ENCODE data around the gene DSCAM.

Gene DSCAM

GRCh38 chr21:40685141-40685540 is 161.8 kb downstream of the DSCAM start:
- Histone ChIP-seq H3K4me3 (ENCODE audit: low read length) (no peak overlapping the region), H3K4me1 (ENCODE audit: control insufficient read depth, low read depth, low read length) (peaks cover 6% of the 10 kb centered on the region), H2BK15ac (replicated peaks; ENCODE audit: low read depth) (no peak overlapping the region), H3K27me3 (ENCODE audit: insufficient read depth, low read length, poor library complexity) (no peaks in the 10 kb centered on the region), H3K23ac (ENCODE audit: low read length) (no peak overlapping the region), H2BK120ac (ENCODE audit: low read depth, low read length) (no peak overlapping the region), H3K4me2 (ENCODE audit: low read length) (no peak overlapping the region), H4K8ac (ENCODE audit: low read depth, low read length) (no peak overlapping the region), H2AK5ac (ENCODE audit: low read length) (no peak overlapping the region), H3K79me2 (ENCODE audit: control insufficient read depth, insufficient read depth, low read length) (no peaks in the 10 kb centered on the region), H2BK5ac (ENCODE audit: low read length) (no peak overlapping the region), H3K9ac (ENCODE audit: low read length) (no peak overlapping the region), H3K4ac (ENCODE audit: low read depth, low read length) (no peak overlapping the region), H4K5ac (ENCODE audit: low read length) (no peak overlapping the region), H3K18ac (ENCODE audit: low read length) (no peak overlapping the region), H3K27ac (ENCODE audit: low read depth, low read length) (no peak overlapping the region), H3K56ac (ENCODE audit: low read length) (no peak overlapping the region), H3K79me1 (ENCODE audit: low read length) (no peaks in the 10 kb centered on the region), H3K36me3 (ENCODE audit: control insufficient read depth, insufficient read depth, low read length) (no peaks in the 10 kb centered on the region)
- WGBS (ENCODE audit: extremely low coverage, insufficient coverage, low lambda C conversion rate), result no CpG with 5 or more reads among the region's 3 CpGs
- DNase-seq, result peak; percentile 13

GRCh38 chr21:40684726-40685125 is 162.2 kb downstream of the DSCAM start:
- no peak overlapping the region for H4K8ac ChIP-seq (ENCODE audit: low read depth, low read length)
- H2AK5ac ChIP-seq (ENCODE audit: low read length), result no peak overlapping the region
- H4K5ac ChIP-seq (ENCODE audit: low read length), result no peak overlapping the region
- no peak overlapping the region for H3K4me3 ChIP-seq (ENCODE audit: low read length)
- no peaks in the 10 kb centered on the region for H3K79me2 ChIP-seq (ENCODE audit: control insufficient read depth, insufficient read depth, low read length)
- H2BK15ac ChIP-seq (replicated peaks; ENCODE audit: low read depth), result no peak overlapping the region
- no CpG with 5 or more reads among the region's 2 CpGs for WGBS (ENCODE audit: extremely low coverage, insufficient coverage, low lambda C conversion rate)
- H3K27me3 ChIP-seq (ENCODE audit: insufficient read depth, low read length, poor library complexity), result no peaks in the 10 kb centered on the region
- H3K4me2 ChIP-seq (ENCODE audit: low read length), result no peak overlapping the region
- no peak overlapping the region for H3K56ac ChIP-seq (ENCODE audit: low read length)
- DNase-seq, result no peak
- H3K9ac ChIP-seq (ENCODE audit: low read length), result no peak overlapping the region
- no peak overlapping the region for H3K18ac ChIP-seq (ENCODE audit: low read length)
- no peak overlapping the region for H3K27ac ChIP-seq (ENCODE audit: low read depth, low read length)
- peaks cover 6% of the 10 kb centered on the region for H3K4me1 ChIP-seq (ENCODE audit: control insufficient read depth, low read depth, low read length)
- H3K4ac ChIP-seq (ENCODE audit: low read depth, low read length), result no peak overlapping the region
- H3K36me3 ChIP-seq (ENCODE audit: control insufficient read depth, insufficient read depth, low read length), result no peaks in the 10 kb centered on the region
- H2BK5ac ChIP-seq (ENCODE audit: low read length), result no peak overlapping the region
- H3K79me1 ChIP-seq (ENCODE audit: low read length), result no peaks in the 10 kb centered on the region
- no peak overlapping the region for H2BK120ac ChIP-seq (ENCODE audit: low read depth, low read length)
- H3K23ac ChIP-seq (ENCODE audit: low read length), result no peak overlapping the region

- Histone ChIP-seq H3K79me1 (ENCODE audit: low read length) (no peaks in the 10 kb centered on the region), H4K5ac (ENCODE audit: low read length) (no peak overlapping the region), H3K4ac (ENCODE audit: low read depth, low read length) (no peak overlapping the region), H2BK5ac (ENCODE audit: low read length) (no peak overlapping the region), H2AK5ac (ENCODE audit: low read length) (no peak overlapping the region), H3K56ac (ENCODE audit: low read length) (no peak overlapping the region), H3K27ac (ENCODE audit: low read depth, low read length) (no peak overlapping the region), H3K4me1 (ENCODE audit: control insufficient read depth, low read depth, low read length) (peaks cover 1% of the 10 kb centered on the region), H4K8ac (ENCODE audit: low read depth, low read length) (no peak overlapping the region), H3K36me3 (ENCODE audit: control insufficient read depth, insufficient read depth, low read length) (no peaks in the 10 kb centered on the region), H2BK120ac (ENCODE audit: low read depth, low read length) (no peak overlapping the region), H3K18ac (ENCODE audit: low read length) (no peak overlapping the region), H3K79me2 (ENCODE audit: control insufficient read depth, insufficient read depth, low read length) (no peaks in the 10 kb centered on the region), H3K23ac (ENCODE audit: low read length) (no peak overlapping the region), H3K4me3 (ENCODE audit: low read length) (no peak overlapping the region), H2BK15ac (replicated peaks; ENCODE audit: low read depth) (no peak overlapping the region), H3K9ac (ENCODE audit: low read length) (no peak overlapping the region), H3K27me3 (ENCODE audit: insufficient read depth, low read length, poor library complexity) (no peaks in the 10 kb centered on the region), H3K4me2 (ENCODE audit: low read length) (no peak overlapping the region)
- DNase-seq, result no peak
- no CpG with 5 or more reads among the region's 5 CpGs for WGBS (ENCODE audit: extremely low coverage, insufficient coverage, low lambda C conversion rate)
Measured at GRCh38 chr21:40683349-40683748, 163.6 kb downstream of the DSCAM start.

GRCh38 chr21:40681164-40681859 is 165.6 kb downstream of the DSCAM start:
- Histone ChIP-seq H4K5ac (ENCODE audit: low read length) (no peak overlapping the region), H3K4ac (ENCODE audit: low read depth, low read length) (no peak overlapping the region), H3K4me2 (ENCODE audit: low read length) (no peak overlapping the region), H3K79me1 (ENCODE audit: low read length) (no peaks in the 10 kb centered on the region), H4K8ac (ENCODE audit: low read depth, low read length) (no peak overlapping the region), H3K56ac (ENCODE audit: low read length) (no peak overlapping the region), H2BK15ac (replicated peaks; ENCODE audit: low read depth) (no peak overlapping the region), H2BK120ac (ENCODE audit: low read depth, low read length) (no peak overlapping the region), H3K4me1 (ENCODE audit: control insufficient read depth, low read depth, low read length) (no peaks in the 10 kb centered on the region), H2AK5ac (ENCODE audit: low read length) (no peak overlapping the region), H3K36me3 (ENCODE audit: control insufficient read depth, insufficient read depth, low read length) (no peaks in the 10 kb centered on the region), H3K23ac (ENCODE audit: low read length) (no peak overlapping the region), H3K9ac (ENCODE audit: low read length) (no peak overlapping the region), H3K79me2 (ENCODE audit: control insufficient read depth, insufficient read depth, low read length) (no peaks in the 10 kb centered on the region), H2BK5ac (ENCODE audit: low read length) (no peak overlapping the region), H3K4me3 (ENCODE audit: low read length) (no peak overlapping the region), H3K27me3 (ENCODE audit: insufficient read depth, low read length, poor library complexity) (no peaks in the 10 kb centered on the region), H3K18ac (ENCODE audit: low read length) (no peak overlapping the region), H3K27ac (ENCODE audit: low read depth, low read length) (no peak overlapping the region)
- DNase-seq, result no peak
- WGBS (ENCODE audit: extremely low coverage, insufficient coverage, low lambda C conversion rate), result no CpG with 5 or more reads among the region's 9 CpGs

- H3K23ac ChIP-seq (ENCODE audit: low read length), result no peak overlapping the region
Measured at GRCh38 chr21:40680311-40680710, 166.6 kb downstream of the DSCAM start.

More at GRCh38 chr21:40680311-40680710, 166.6 kb downstream of the DSCAM start:
- H4K8ac ChIP-seq (ENCODE audit: low read depth, low read length), result no peak overlapping the region
- H3K27ac ChIP-seq (ENCODE audit: low read depth, low read length), result no peak overlapping the region
- no peaks in the 10 kb centered on the region for H3K27me3 ChIP-seq (ENCODE audit: insufficient read depth, low read length, poor library complexity)
- H2BK15ac ChIP-seq (replicated peaks; ENCODE audit: low read depth), result no peak overlapping the region
- no peak overlapping the region for H4K5ac ChIP-seq (ENCODE audit: low read length)
- DNase-seq, result no peak
- H3K56ac ChIP-seq (ENCODE audit: low read length), result no peak overlapping the region
- no peak overlapping the region for H2AK5ac ChIP-seq (ENCODE audit: low read length)
- H3K4me1 ChIP-seq (ENCODE audit: control insufficient read depth, low read depth, low read length), result no peaks in the 10 kb centered on the region
- no peak overlapping the region for H2BK120ac ChIP-seq (ENCODE audit: low read depth, low read length)
- H3K4me3 ChIP-seq (ENCODE audit: low read length), result no peak overlapping the region
- H3K4ac ChIP-seq (ENCODE audit: low read depth, low read length), result no peak overlapping the region
- no peak overlapping the region for H3K9ac ChIP-seq (ENCODE audit: low read length)
- H3K79me1 ChIP-seq (ENCODE audit: low read length), result no peaks in the 10 kb centered on the region
- H2BK5ac ChIP-seq (ENCODE audit: low read length), result no peak overlapping the region
- no peak overlapping the region for H3K18ac ChIP-seq (ENCODE audit: low read length)
- no peak overlapping the region for H3K4me2 ChIP-seq (ENCODE audit: low read length)
- H3K79me2 ChIP-seq (ENCODE audit: control insufficient read depth, insufficient read depth, low read length), result no peaks in the 10 kb centered on the region
- H3K36me3 ChIP-seq (ENCODE audit: control insufficient read depth, insufficient read depth, low read length), result no peaks in the 10 kb centered on the region
- no CpG with 5 or more reads among the region's 1 CpG for WGBS (ENCODE audit: extremely low coverage, insufficient coverage, low lambda C conversion rate)
